GM12891 (cell line): ENCODE measurements around the gene STARD4.

Experiments used
- POLR2A ChIP-seq: IDR thresholded peaks from 2 replicates; pipeline ENCODE4 v1.6.1; 2011; ENCODE audit warnings: low read depth, low read length, control low read depth
- POLR2AphosphoS5 ChIP-seq: IDR thresholded peaks from 2 replicates; pipeline ENCODE4 v1.6.1; 2011; ENCODE audit warnings: low read depth, low read length, control low read depth
- SPI1 ChIP-seq: IDR thresholded peaks from 2 replicates; pipeline ENCODE4 v1.6.1; 2011; ENCODE audit warnings: low read depth, low read length, control low read depth
- TAF1 ChIP-seq: IDR thresholded peaks from 2 replicates; pipeline ENCODE4 v1.6.1; 2011; ENCODE audit warnings: low read depth, low read length, control low read depth

GRCh38 chr5:111514087-111514486, 1.8 kb upstream of the STARD4 start:
- TF ChIP-seq TAF1 = no peak
- TF ChIP-seq POLR2AphosphoS5 = no peak
- no peak for TF ChIP-seq POLR2A
- TF ChIP-seq SPI1 = no peak
